HG02759 (cell line): ENCODE measurements around the gene GPS1.
"Not testable (repeated sequence)": the region's sequence is repeated elsewhere in the genome, so short reads cannot be mapped to it uniquely, and the experiment has no call there.

Experiments used
- ATAC-seq: cut with Tn5 transposase; IDR thresholded peaks from one replicate; pipeline ENCODE4 v1.9.1; 2021; ENCODE audit warnings: mild to moderate bottlenecking, moderate library complexity; ENCODE audit not compliant: unreplicated experiment

GPS1 gene

DNA sequence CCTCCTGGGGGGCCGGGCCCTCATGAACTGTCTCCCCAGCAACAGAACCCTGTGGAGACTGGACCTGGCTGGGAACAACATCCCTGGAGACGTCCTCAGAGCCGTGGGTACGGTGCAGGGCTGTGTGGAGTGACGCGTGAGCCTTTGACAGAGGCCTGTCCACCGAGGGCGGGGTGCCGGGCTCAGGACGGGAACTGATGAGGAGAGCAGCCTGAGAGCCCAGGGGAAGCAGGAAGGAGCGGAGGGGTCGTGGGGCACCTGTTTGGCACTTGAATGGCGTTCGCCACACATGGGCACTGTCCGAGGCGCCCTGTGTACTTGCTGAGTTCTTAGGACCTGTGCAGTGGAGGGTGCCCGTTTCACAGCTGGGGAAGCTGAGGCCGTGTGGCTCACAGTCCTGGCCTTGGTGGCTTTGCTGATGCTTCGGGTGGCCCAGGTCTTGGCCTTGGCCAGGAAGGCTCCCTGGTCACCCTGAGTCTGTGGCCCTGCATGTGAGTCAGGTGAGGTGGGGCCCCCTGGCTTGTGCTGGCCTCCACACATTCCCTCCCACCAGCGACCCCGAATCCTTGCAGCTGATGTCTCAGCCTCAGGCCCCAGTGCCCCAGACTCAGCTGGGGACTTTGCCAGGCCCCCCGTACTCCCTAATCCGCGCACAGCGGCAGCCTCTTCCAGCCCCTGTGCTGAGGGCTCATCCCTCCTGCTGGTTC is 26.1 kb upstream of the GPS1 start:
- ATAC-seq: no peak

DNA sequence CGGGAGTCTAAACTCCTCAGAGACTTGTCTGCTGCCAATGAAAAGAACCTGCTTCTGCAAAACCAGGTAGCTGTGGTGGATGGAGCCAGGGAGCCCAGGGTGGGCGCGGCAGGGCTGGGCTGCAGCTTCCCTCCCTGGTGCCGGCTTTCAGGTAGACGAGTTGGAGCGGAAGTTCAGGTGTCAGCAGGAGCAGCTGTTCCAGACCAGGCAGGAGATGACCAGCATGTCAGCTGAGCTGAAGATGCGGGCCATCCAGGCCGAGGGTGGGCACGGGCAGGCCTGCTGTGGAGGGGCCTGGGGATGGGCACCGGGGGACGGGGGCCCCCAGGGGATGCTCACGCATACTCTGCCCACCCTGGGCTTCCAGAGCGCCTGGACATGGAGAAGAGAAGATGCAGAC is 23.5 kb upstream of the GPS1 start:
- ATAC-seq: no peak

DNA sequence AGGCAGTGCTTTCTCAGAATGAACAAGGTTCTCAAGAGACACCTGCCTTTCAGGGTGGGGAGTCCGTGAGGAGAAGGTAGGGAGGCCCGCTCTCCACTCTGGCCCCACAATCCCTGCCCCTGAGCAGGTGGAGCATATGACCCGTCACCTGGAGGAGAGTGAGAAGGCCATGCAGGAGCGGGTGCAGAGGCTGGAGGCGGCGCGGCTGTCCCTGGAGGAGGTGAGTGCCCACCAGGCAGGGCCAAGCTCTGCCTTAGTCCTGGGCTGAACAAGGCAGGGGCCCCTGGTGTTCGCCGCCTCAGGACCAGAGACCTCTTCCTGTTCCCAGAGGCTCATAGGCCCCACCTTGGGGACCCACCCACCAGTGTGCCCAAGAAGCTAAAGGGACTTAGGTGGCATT is 22.7 kb upstream of the GPS1 start:
- ATAC-seq: no peak

DNA sequence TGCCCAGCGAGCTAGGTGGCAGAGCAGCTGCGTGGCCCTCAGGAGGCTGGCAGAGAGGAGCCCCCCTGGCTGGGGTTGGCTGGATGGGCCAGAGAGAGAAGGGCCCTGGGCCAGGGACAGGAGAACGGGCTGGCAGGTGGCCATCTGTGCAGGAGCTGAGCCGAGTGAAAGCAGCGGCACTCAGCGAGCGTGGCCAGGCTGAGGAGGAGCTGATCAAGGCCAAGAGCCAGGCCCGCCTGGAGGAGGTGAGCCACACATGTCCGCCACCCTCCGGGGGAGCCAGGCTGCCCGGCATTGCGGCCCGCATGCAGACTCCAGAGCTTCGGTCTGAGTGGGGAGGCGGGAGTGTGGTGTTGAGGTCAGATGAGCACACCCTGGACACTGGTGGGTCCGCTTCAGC is 22.3 kb upstream of the GPS1 start:
- ATAC-seq: no peak

DNA sequence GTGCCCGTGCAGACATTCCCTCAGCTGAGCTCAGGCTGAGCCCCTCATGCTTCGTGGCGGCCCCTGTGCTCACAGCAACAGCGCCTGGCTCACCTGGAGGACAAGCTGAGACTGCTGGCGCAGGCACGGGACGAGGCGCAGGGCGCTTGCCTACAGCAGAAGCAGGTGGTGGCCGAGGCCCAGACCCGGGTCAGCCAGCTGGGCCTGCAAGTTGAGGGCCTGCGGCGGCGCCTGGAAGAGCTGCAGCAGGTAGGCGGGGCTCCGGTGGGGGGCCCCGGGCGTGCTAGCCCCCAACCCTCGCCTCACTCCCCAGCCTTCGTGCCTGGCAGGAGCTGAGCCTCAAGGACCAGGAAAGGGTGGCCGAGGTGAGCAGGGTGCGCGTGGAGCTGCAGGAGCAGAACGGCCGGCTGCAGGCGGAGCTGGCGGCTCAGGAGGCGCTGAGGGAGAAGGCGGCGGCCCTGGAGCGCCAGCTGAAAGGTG is 21.7 kb upstream of the GPS1 start:
- ATAC-seq: no peak

DNA sequence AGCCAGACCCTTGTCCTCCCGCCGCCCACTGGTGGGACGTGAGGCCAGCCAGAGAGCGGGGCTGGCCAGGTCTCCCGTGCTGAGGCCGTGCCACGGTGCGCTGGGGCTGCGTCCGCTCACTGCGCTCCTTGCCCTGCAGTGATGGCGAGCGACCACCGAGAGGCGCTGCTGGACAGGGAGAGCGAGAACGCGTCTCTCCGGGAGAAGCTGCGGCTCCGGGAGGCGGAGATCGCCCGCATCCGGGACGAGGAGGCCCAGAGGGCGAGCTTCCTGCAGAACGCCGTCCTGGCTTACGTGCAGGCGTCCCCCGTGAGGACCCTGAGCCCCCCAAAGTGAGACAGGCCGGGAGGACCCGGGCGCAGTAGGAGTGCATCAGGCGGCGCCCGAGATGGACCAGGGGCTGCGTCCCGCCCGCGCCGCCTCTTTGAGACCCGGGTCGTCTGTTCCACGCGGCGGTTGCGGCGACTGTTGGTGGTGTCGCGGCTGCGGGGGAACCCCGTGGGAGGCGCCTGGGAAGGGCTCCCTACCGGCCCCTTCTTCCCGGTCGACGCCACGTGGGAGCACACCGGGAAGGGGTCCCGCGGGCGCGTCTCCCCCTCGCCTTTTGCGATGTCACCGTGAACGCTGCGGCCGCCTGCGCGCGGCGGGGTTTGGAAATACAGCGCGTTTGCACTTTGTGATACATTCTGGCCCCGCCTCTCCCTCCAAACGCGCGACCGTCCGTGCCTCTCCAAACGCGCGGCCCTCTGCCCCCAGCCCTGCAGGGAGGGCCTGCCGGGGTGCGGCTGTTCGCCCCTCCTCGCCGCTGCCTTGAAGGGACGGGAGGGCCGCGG is 21.0 kb upstream of the GPS1 start:
- peak; percentile 52 for ATAC-seq

DNA sequence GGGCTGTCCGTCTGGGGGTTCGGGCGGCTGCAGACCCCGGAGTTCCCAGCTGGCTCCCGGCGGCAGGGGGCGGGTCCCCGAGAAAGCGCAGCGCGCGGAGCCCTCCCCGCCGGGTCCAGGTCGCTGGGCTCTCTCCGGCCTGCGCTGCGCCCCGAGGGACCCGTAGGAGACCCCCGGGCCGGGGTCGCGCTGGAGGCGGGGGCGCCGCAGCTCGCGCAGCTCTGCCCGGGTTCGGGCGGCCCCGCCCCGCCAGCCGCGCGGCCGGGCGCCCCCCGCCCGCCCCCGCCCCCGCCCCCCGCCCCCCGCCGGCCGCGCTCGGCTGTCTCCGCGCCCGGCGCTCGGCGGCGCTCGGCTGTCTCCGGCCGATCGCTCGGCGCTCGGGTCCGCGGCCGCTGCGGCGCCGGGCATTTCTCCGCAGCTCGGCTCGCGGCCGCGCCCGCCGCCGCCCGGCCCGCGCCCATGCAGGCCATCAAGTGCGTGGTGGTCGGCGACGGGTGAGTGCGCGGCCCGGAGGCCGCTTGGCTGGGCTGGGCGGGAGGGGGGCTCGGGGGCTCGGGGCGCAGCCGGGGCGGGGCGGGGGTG is 20.3 kb upstream of the GPS1 start, which contains the start of gene RAC3:
Gene RAC3 (plus strand): TSS at position 376 of the 582 bp plus-strand sequence. CDS start 84 bp downstream, at position 460.
- peak; percentile 26 for ATAC-seq

DNA sequence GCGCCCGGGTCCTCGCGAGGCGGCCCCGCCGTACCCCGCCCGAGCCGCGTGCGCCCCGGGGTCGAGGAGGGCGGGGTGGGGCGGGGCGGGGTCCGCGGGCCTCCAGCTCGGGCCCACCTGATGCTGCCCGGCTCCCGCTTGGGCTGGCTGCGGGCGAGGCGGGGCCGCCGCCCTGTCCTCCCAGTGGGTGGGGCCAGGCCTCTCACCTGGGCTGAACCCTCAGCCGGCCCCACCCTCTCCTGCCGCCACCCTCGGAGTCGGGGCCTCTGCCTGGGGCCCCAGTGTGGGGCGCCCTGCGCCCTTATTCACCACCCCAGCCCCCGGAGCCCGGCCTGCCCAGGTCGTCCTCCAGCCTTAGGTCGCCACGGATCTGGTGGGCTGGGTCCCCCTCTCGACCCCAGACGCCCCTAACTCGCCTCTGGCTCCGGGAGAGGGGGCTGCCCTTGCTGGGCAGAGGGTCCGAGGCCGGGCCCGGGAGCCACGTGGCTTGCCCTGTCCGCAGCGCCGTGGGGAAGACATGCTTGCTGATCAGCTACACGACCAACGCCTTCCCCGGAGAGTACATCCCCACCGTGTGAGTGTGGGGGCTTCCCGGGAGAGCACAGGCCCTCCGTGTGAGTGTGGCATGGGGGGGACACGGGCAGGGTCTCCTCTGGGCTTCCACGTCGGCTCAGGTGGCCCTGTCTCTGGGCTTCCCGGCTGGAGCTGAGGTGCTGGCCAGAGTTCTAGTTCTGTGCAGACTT is 19.6 kb upstream of the GPS1 start:
- ATAC-seq: no peak

DNA sequence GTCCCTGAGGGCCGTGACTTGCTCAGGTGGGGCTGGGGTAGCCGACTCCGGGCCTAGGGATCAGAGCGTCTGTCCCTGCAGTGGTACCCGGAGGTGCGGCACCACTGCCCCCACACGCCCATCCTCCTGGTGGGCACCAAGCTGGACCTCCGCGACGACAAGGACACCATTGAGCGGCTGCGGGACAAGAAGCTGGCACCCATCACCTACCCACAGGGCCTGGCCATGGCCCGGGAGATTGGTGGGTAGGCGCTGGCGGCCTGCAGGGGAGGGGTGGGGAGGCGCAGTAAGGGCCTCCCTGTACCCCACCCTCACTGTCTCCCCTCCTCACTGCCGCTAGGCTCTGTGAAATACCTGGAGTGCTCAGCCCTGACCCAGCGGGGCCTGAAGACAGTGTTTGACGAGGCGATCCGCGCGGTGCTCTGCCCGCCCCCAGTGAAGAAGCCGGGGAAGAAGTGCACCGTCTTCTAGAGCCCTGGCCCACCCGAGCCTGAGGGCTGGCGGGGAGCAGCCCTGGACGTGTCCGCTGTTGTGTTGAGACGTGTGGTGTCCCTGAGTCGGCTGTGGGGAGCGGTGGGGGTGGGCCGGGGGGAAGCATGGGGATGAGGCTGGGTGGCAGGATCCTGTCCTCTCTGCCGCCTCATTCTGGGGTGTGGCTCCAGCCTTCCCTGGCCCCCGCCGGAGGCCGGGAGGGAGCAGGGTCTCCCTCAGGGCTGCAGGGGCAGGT is 18.2 kb upstream of the GPS1 start:
- no peak for ATAC-seq

DNA sequence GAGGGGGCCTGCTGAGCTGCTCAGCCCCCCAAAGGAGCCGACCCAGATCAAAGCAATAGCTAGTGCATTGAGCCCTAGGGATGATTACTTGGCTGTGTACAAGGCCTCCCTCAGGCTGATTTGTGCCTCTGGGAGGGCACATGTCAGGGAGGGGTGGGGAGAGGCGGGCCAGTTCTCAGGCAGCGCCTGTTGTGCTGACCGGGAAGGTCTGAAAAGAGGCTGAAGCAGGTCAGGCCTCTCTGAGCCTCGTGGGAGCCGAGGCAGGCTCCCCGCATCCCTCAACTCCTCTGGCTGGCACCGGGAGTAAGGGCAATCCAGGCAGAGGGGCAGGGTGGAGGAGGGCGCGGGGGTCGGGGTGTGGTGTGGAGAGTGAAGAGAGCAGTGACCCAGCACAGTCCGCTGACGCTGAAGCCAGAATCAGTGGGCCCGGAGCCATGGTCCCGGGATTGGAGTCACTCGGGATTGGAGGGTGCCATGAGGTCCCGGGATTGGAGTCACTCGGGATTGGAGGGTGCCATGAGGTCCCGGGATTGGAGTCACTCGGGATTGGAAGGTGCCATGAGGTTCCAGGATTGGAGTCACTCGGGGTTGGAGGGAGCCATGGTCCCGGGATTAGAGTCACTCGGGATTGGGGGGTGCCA is 17.2 kb upstream of the GPS1 start:
- no peak for ATAC-seq

DNA sequence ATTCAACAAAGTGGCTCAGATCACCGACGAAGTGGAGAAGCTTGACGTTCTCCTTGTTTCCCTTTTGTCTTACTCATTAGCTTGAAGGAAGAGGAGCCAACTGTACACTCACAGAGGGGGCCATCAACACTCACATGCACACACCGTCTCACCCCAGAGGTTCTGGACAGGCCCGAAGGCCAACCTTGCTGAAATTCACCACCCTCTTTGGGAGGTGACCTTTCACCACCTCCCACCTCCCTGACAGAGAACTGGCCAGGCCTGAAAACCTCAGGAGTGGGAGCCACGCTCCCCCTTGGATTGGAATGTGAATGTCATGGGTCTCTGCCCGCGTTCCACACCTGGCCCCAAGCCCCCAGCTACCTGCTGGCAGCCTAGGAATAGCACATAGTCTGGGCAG is 16.2 kb upstream of the GPS1 start:
- no peak for ATAC-seq

DNA sequence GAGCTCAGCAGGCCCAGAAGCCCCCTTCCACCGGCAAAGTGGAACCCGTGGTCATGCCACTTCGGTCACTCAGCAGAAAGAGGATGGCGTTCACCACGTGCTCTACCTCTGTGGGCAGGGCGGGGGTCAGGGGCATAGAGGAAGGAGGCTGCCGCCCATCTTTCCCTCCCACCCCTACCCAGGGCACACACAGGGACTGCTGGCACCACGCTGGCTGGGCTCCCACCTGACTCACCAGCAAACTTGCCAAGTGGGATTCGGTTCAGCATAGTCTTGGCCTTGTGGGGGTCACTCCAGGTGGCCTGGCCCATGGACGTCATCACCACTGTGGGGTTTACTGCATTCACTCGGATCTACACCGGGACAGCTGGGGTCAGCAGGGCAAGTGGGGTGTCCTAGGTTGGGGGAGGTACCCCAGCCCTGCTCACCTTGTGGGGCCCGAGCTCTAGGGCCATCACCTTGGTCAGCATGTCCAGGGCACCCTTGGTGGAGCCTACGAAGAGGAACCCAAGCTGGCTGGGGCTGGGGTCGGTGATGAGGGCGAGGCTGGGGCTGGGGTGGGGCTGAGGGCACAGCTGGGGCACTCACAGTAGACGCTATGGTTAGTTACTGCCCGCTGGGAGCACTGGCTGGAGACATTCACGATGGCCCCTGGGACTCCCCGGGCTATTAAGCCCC is 15.6 kb upstream of the GPS1 start:
- no peak for ATAC-seq

DNA sequence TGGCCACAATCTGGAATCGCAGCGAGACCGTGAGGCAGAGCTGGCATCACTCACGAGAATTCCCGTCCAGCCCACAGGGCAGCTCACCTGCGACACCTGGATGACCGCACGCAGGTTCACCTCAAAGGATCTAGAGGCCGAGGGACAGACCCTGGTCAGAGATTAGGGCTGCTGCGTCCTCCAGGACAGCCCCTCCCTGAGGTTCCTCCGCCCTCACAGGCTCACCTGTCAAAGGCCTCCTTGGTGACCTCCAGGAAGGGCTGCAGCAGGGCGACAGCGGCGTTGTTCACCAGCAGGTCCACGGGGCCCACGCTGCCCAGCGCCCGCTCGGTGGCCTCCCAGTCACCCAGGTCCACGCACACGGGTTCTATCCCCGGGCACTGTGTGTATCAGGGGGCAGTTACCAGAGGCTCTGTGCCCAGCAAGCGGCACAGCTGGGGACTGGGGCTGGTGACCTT is 15.0 kb upstream of the GPS1 start:
- ATAC-seq: no peak

DNA sequence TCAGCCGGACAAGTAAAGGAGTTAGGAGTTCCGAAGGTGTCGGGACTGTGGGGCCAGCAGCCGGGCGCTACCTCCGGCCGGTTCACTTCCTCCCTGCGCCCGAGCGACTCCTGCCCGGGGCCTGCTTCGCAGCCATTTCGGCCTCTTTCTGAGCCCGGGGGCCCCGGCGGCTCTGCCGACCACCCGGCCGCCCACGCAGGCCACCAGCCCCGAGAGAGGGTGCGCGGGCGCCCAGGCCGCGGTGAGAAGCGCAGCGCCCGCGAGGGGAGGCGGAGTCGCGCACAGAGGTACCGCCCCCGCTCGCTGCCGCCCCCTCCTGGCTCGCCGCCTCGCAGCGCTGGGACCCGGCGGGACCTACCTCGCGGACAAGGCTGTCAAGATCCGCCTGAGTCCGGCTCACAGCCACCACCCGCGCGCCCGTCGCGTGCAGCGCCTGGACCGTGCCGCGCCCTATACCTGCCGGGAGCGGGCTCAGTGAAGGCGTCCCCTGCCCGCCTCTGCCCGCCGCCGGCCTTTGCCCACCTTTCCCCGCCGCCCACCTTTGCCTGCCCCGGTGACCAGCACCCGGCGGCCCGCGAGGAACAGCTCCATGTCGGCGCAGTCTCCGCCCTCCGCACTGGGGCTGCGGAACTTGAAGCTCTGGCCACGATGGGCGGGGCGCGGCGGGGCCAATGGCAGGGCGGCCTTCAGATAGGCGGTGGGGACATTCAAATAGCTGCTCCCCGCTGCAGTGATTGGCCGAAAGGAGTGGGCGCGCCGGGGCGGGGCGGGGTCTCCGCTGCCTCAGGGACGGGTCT is 14.4 kb upstream of the GPS1 start, which contains the start of gene DCXR:
Gene DCXR (minus strand): TSS at position 606 of the 797 bp plus-strand sequence. CDS start 15 bp downstream, at position 591.
- peak; percentile 92 for ATAC-seq

DNA sequence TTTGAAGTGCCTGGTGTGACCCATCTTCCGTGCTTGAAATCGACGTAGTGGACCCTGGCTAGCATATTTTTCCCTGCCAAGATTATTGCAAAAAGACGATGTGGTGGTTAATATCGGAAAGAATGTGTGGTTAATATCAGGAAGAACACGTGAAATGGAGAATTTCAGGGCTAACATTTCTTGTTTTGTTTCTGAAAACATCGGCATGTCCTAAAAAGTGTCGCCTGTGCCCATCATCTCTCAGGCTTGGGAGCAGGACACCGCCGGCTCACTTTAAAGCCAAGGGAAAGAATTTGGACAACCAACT is 13.9 kb upstream of the GPS1 start:
- ATAC-seq: no peak

DNA sequence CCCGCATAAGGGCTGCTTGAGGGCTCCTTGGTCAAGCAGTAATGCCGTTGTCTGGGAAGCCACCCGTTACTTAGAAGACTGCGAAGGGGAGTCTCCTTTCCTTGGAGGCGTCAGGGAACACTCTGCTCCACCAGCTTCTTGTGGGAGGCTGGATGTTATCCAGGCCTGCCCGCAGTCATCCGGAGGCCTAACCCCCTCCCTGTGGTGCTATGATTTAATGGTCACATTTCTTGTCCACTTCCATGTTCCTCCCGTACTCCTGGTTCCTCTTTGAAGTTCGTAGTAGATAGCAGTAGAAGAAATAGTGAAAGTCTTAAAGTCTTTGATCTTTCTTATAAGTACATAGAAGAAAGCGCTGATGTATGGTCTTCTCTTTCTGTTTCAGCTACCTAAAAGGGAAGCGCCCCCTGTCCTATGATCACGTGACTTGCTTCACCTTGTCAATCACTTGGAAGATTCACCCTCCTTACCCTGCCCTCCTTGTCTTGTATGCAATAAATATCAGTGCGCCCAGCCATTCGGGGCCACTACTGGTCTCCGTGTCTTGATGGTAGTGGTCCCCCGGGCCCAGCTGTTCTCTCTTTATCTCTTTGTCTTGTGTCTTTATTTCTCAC is 12.8 kb upstream of the GPS1 start:
- not testable (repeated sequence) for ATAC-seq

DNA sequence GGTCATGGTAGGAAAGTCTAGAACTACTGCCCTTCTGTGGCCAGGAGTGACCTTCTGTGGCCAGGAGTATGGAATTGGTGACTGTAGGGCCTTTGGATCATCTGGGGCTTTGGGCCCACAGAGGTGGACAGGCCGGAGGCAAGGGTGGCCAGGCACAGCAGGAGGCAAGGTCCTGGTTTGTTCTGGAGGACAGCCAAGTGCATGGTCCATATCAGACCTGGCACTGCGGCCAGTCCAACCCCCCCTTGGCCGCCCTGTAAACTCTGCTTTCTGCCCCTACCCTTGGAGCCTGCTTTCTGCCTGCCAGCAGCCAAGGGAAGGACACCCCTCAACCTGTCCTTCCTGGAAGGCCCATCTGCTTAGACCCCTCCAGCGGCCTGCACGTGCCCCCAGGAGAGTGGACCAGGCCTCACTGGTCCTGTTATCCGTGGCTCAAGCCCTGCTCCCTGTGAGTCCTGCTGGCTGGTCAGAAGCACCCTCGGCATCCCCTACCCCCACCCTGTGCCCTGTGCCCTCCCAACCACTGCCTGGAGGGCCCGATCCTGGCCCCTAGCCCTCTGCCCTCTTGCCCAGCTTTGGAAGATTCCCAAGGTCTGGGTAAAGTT is 11.9 kb upstream of the GPS1 start:
- no peak for ATAC-seq
